HuH-7.5 (cell line): Measurements from ENCODE around the gene DSCAM.
"Not testable (repeated sequence)": the region's sequence is repeated elsewhere in the genome, so short reads cannot be mapped to it uniquely, and the experiment has no call there.

Source experiments
- DNase-seq: peaks from one replicate; pipeline ENCODE4 v3.0.0; 2011; ENCODE audit warnings: low spot score

DSCAM gene

GRCh38 chr21:40846587-40847411 is at the start of gene DSCAM:
Gene DSCAM (minus strand): TSS chr21:40847158. CDS start chr21:40846661, 497 bp downstream.
- DNase-seq = no peak

- not testable (repeated sequence) for DNase-seq
Observed at GRCh38 chr21:40895697-40896096, 48.7 kb upstream of the DSCAM start.

- no peak for DNase-seq
Observed at GRCh38 chr21:40886931-40887330, 40.0 kb upstream of the DSCAM start.

GRCh38 chr21:40886006-40886405 is 39.0 kb upstream of the DSCAM start:
- DNase-seq = no peak

- DNase-seq = no peak
Observed at GRCh38 chr21:40882192-40882915, 35.4 kb upstream of the DSCAM start.

GRCh38 chr21:40881767-40882166 is 34.8 kb upstream of the DSCAM start:
- no peak for DNase-seq

GRCh38 chr21:40871099-40871498 is 24.1 kb upstream of the DSCAM start:
- DNase-seq = no peak

- no peak for DNase-seq
Observed at GRCh38 chr21:40863839-40864238, 16.9 kb upstream of the DSCAM start.

- DNase-seq = no peak
Observed at GRCh38 chr21:40858517-40858916, 11.6 kb upstream of the DSCAM start.

GRCh38 chr21:40853956-40854688 is 7.2 kb upstream of the DSCAM start:
- DNase-seq = no peak

- no peak for DNase-seq
Observed at GRCh38 chr21:40852563-40852962, 5.6 kb upstream of the DSCAM start.

- no peak for DNase-seq
Observed at GRCh38 chr21:40851749-40852148, 4.8 kb upstream of the DSCAM start.

- DNase-seq = no peak
Observed at GRCh38 chr21:40850071-40850470, 3.1 kb upstream of the DSCAM start.

- DNase-seq = no peak
Observed at GRCh38 chr21:40847951-40848350, 993 bp upstream of the DSCAM start.

- DNase-seq = no peak
Observed at GRCh38 chr21:40846103-40846502, 855 bp downstream of the DSCAM start.

GRCh38 chr21:40845441-40845995 is 1.4 kb downstream of the DSCAM start:
- DNase-seq = no peak

GRCh38 chr21:40844935-40845334 is 2.0 kb downstream of the DSCAM start:
- no peak for DNase-seq

- no peak for DNase-seq
Observed at GRCh38 chr21:40842197-40842552, 4.8 kb downstream of the DSCAM start.

- peak; percentile 25 for DNase-seq
Observed at GRCh38 chr21:40841524-40842196, 5.3 kb downstream of the DSCAM start.

GRCh38 chr21:40840401-40841125 is 6.4 kb downstream of the DSCAM start:
- no peak for DNase-seq

GRCh38 chr21:40839521-40839920 is 7.4 kb downstream of the DSCAM start:
- no peak for DNase-seq
